ENCODE measurements around the gene CYP2D6. TPM values are rescaled to one million over a fixed set of nuclear protein-coding genes. Genes with fewer than 3 reads are reported as not detected.
A peak's percentile ranks its signal among the peaks of the same experiment; 100 is the strongest.

The CYP2D6 gene
- total and polyA plus RNA-seq, 10 of the 15 experiments (the other 5 are each of a cell fraction or from before 2014, with no cell fraction given), result 0.08 to 1.4 (median 0.39) TPM

GRCh38 chr22:42170946-42171345 lies 40.3 kb upstream of the CYP2D6 start:
- Histone ChIP-seq H4K20me1 (ENCODE audit: control insufficient read depth, insufficient read depth) (no peaks in the 10 kb centered on the region; the same call in 1 of the 2 replicates), H3K79me2 (ENCODE audit: control insufficient read depth, insufficient read depth, low read length) (peaks cover 10% of the 10 kb centered on the region), H3K4me1 (ENCODE audit: control insufficient read depth, insufficient read depth, low read length) (peaks cover 10% of the 10 kb centered on the region), H3K4me2 (ENCODE audit: control insufficient read depth, insufficient read depth) (no peak overlapping the region), H3K27ac (ENCODE audit: control insufficient read depth, insufficient read depth) (no peak overlapping the region), H3K27me3 (replicated peaks in 1 of 2; ENCODE audit: control insufficient read depth in 2 of 2, insufficient read depth in 2 of 2, low read length in 1 of 2) (no peaks in the 10 kb centered on the region), H3K36me3 (ENCODE audit: control insufficient read depth in 2 of 2, insufficient read depth in 2 of 2, low read length in 1 of 2) (peaks cover 13 to 26% of the 10 kb centered on the region in 2 experiments), H2AFZ (ENCODE audit: control insufficient read depth, low read depth, low read length) (no peak overlapping the region), H3K4me3 (no peak overlapping the region), H3K9me3 (replicated peaks; ENCODE audit: control insufficient read depth, insufficient read depth, low read length) (no peaks in the 10 kb centered on the region), H3K9ac (ENCODE audit: control insufficient read depth, insufficient read depth, low read length) (no peak overlapping the region)
- CTCF ChIA-PET, result interaction anchor here (0.6 to 7.2 kb wide), 13 partner anchors 9 to 303 kb away, joined by 3 to 133 read pairs (median 6); partner anchors contain the start of gene NFAM1
- 81% methylated on average over 5 of the region's 5 CpGs for WGBS (ENCODE audit: insufficient coverage, insufficient replicate concordance, low lambda C conversion rate, missing lambda C conversion rate)
- SMC1A ChIA-PET (ENCODE audit: uncharacterized antibody, unreplicated experiment), result interaction anchor here (0.8 to 13.3 kb wide), 15 partner anchors 18 to 302 kb away, joined by 3 to 153 read pairs (median 6); partner anchors contain the start of gene NDUFA6
- intact Hi-C loops (cut with micrococcal nuclease; ENCODE audit: unreplicated experiment), result no loop called here
- RAD21 ChIA-PET (ENCODE audit: unreplicated experiment), result interaction anchor here (1.3 to 3.6 kb wide), 9 partner anchors 14 to 268 kb away, joined by 3 to 34 read pairs (median 10); no protein-coding TSS in a partner anchor
- FAIRE-seq, result no peak
- no peak for DNase-seq (ENCODE audit: low read depth, low spot score)
- POLR2A ChIA-PET, result interaction anchor here (0.6 to 3.7 kb wide), 6 partner anchors 13 to 281 kb away, joined by 3 to 27 read pairs (median 3); no protein-coding TSS in a partner anchor
- BruUV-seq (replicated peaks), result no TSS peak
- no peak for TF ChIP-seq KDM1A (IDR thresholded peaks at IDR 0.05; ENCODE audit: borderline replicate concordance)
- in situ Hi-C loops (cut with MboI), result no loop called here
- no peak for ATAC-seq

- intact Hi-C loops (cut with micrococcal nuclease; ENCODE audit: unreplicated experiment) (loop anchor here (1.0 to 5.0 kb wide), 4 partner anchors 100 to 304 kb away; partner anchors contain the start of gene SEPTIN3), in situ Hi-C loops (cut with MboI) (loop anchor here (5.0 kb wide), 1 partner anchor 268 kb away; no protein-coding TSS in a partner anchor)
- Histone ChIP-seq H3K4me2 (ENCODE audit: control insufficient read depth, insufficient read depth) (no peak overlapping the region), H3K9me3 (replicated peaks; ENCODE audit: control insufficient read depth, insufficient read depth, low read length) (no peaks in the 10 kb centered on the region), H3K27ac (ENCODE audit: control insufficient read depth, insufficient read depth) (no peak overlapping the region), H3K9ac (ENCODE audit: control insufficient read depth, insufficient read depth, low read length) (no peak overlapping the region), H4K20me1 (ENCODE audit: control insufficient read depth, insufficient read depth) (no peaks in the 10 kb centered on the region; the same call in 1 of the 2 replicates), H2AFZ (ENCODE audit: control insufficient read depth, low read depth, low read length) (no peak overlapping the region), H3K36me3 (ENCODE audit: control insufficient read depth in 2 of 2, insufficient read depth in 2 of 2, low read length in 1 of 2) (peaks cover 15 to 36% of the 10 kb centered on the region in 2 experiments), H3K79me2 (ENCODE audit: control insufficient read depth, insufficient read depth, low read length) (peaks cover 9% of the 10 kb centered on the region), H3K4me1 (ENCODE audit: control insufficient read depth, insufficient read depth, low read length) (peaks cover 10% of the 10 kb centered on the region), H3K4me3 (no peak overlapping the region), H3K27me3 (replicated peaks in 1 of 2; ENCODE audit: control insufficient read depth in 2 of 2, insufficient read depth in 2 of 2, low read length in 1 of 2) (no peaks in the 10 kb centered on the region)
- SMC1A ChIA-PET (ENCODE audit: uncharacterized antibody, unreplicated experiment), result interaction anchor here (0.6 to 13.3 kb wide), 20 partner anchors 20 to 304 kb away, joined by 3 to 153 read pairs (median 6); partner anchors contain the start of gene NDUFA6
- ATAC-seq (peak; percentile 97), FAIRE-seq (peak; percentile 99), DNase-seq (ENCODE audit: low read depth, low spot score) (peak; percentile 51)
- BruUV-seq (replicated peaks), result no TSS peak
- RAD21 ChIA-PET (ENCODE audit: unreplicated experiment), result interaction anchor here (0.6 to 2.3 kb wide), 11 partner anchors 91 to 304 kb away, joined by 3 to 15 read pairs (median 5); partner anchors contain the start of gene NFAM1
- POLR2A ChIA-PET, result interaction anchor here (0.6 to 1.4 kb wide), 2 partner anchors 261 to 267 kb away, joined by 4 to 5 read pairs; no protein-coding TSS in a partner anchor
- CTCF ChIA-PET, result interaction anchor here (0.6 to 7.2 kb wide), 20 partner anchors 9 to 306 kb away, joined by 3 to 133 read pairs (median 4); partner anchors contain the start of gene NFAM1
- 44% methylated on average over 7 of the region's 7 CpGs for WGBS (ENCODE audit: insufficient coverage, insufficient replicate concordance, low lambda C conversion rate, missing lambda C conversion rate)
- no peak for TF ChIP-seq BCL11A (IDR thresholded peaks at IDR 0.05; ENCODE audit: low read depth, low read length)
- TF ChIP-seq RB1 (IDR thresholded peaks at IDR 0.05; ENCODE audit: borderline replicate concordance), result 0 out of 2 replicates have a peak, but pooled peaks have one; percentile 27
- TF ChIP-seq, protein P1, sequence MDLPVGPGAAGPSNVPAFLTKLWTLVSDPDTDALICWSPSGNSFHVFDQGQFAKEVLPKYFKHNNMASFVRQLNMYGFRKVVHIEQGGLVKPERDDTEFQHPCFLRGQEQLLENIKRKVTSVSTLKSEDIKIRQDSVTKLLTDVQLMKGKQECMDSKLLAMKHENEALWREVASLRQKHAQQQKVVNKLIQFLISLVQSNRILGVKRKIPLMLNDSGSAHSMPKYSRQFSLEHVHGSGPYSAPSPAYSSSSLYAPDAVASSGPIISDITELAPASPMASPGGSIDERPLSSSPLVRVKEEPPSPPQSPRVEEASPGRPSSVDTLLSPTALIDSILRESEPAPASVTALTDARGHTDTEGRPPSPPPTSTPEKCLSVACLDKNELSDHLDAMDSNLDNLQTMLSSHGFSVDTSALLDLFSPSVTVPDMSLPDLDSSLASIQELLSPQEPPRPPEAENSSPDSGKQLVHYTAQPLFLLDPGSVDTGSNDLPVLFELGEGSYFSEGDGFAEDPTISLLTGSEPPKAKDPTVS (IDR thresholded peaks at IDR 0.05; ENCODE audit: low read depth, low read length), result peak; percentile 77
- no peak for TF ChIP-seq NR2C2 (IDR thresholded peaks at IDR 0.05; ENCODE audit: borderline replicate concordance, control insufficient read depth, insufficient read length, low read depth)
- TF ChIP-seq ZNF384 (IDR thresholded peaks at IDR 0.05; ENCODE audit: borderline replicate concordance, low read depth, low read length), result no peak
- no peak for TF ChIP-seq BHLHE40 (IDR thresholded peaks at IDR 0.05; ENCODE audit: borderline replicate concordance in 1 of 2, low read depth in 2 of 2, low read length in 1 of 2)
- TF ChIP-seq HDGF (IDR thresholded peaks at IDR 0.05), result peak; percentile 52; the same call in 1 of the 2 replicates
- TF ChIP-seq, protein P2, sequence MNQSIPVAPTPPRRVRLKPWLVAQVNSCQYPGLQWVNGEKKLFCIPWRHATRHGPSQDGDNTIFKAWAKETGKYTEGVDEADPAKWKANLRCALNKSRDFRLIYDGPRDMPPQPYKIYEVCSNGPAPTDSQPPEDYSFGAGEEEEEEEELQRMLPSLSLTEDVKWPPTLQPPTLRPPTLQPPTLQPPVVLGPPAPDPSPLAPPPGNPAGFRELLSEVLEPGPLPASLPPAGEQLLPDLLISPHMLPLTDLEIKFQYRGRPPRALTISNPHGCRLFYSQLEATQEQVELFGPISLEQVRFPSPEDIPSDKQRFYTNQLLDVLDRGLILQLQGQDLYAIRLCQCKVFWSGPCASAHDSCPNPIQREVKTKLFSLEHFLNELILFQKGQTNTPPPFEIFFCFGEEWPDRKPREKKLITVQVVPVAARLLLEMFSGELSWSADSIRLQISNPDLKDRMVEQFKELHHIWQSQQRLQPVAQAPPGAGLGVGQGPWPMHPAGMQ (IDR thresholded peaks at IDR 0.05; ENCODE audit: borderline replicate concordance), result no peak
- TF ChIP-seq SMAD5 (IDR thresholded peaks at IDR 0.05; ENCODE audit: low read depth), result no peak
- TF ChIP-seq BMI1 (IDR thresholded peaks at IDR 0.05; ENCODE audit: borderline replicate concordance), result no peak
- TF ChIP-seq ESRRA (IDR thresholded peaks at IDR 0.05; ENCODE audit: low read length), result no peak
- no peak for TF ChIP-seq KAT2A (conservative IDR thresholded peaks at IDR 0.05; ENCODE audit: control insufficient read depth, low read depth, low read length)
Measured at GRCh38 chr22:42169055-42169469, 38.5 kb upstream of the CYP2D6 start.

All from GM12878 (cell line).